Activated naive CD4-positive, alpha-beta T cell treated with anti-CD3 and anti-CD28 coated beads for 36 hours (primary cell): Measurements from ENCODE around the gene AGXT2. TPM values are rescaled to one million over a fixed set of nuclear protein-coding genes. Genes with fewer than 3 reads are reported as not detected.
A peak's percentile ranks its signal among the peaks of the same experiment; 100 is the strongest.

Experiments
- CTCF ChIA-PET: fragments of 350-600 bp; sonication (Branson Sonifier 250); formaldehyde crosslinking; loops from one replicate; lab custom pipeline; 2021; ENCODE audit warnings: antibody characterized with exemption; lab: Charles Lee
- DNase-seq: peaks from one replicate; pipeline ENCODE4 v3.0.0-alpha.2; 2020
- H3K27ac Mint-ChIP-seq: one replicate; pipeline ENCODE4 v1.8.0; 2021; ENCODE audit warnings: mild to moderate bottlenecking, mixed read lengths
- H3K27me3 Mint-ChIP-seq: one replicate; pipeline ENCODE4 v1.8.0; 2021; ENCODE audit warnings: low read depth, mixed read lengths
- H3K36me3 Mint-ChIP-seq: one replicate; pipeline ENCODE4 v1.8.0; 2021; ENCODE audit warnings: low read depth, mixed read lengths
- H3K4me1 Mint-ChIP-seq: one replicate; pipeline ENCODE4 v1.8.0; 2021; ENCODE audit warnings: low read depth, mixed read lengths
- H3K4me3 Mint-ChIP-seq: one replicate; pipeline ENCODE4 v1.8.0; 2021; ENCODE audit warnings: mild to moderate bottlenecking, moderate library complexity, mixed read lengths
- H3K9me3 Mint-ChIP-seq: one replicate; pipeline ENCODE4 v1.8.0; 2021; ENCODE audit warnings: mixed read lengths
- intact Hi-C: fragments of 100-400 bp; cut with micrococcal nuclease; formaldehyde crosslinking; loops from one replicate; pipeline ENCODE4 v1.15.1; 2023
- total RNA-seq, 2 experiments: library from RNA; stranded (reverse); gene quantifications; one replicate each; pipeline ENCODE4 v1.2.3, GENCODE V29; 2021

AGXT2 gene
- total RNA-seq, 2 experiments from 2014 or later = not detected

GRCh38 chr5:35073160-35073559 is 25.4 kb upstream of the AGXT2 start:
- H3K27me3 Mint-ChIP-seq = peaks cover 32% of the 10 kb centered on the region

GRCh38 chr5:35069188-35069587 is 21.4 kb upstream of the AGXT2 start:
- H3K27ac Mint-ChIP-seq = no peak overlapping the region
- CTCF ChIA-PET = no interaction called here
- no peaks in the 10 kb centered on the region for H3K4me1 Mint-ChIP-seq
- H3K27me3 Mint-ChIP-seq = peaks cover 41% of the 10 kb centered on the region
- DNase-seq = no peak
- H3K4me3 Mint-ChIP-seq = no peak overlapping the region
- intact Hi-C loops = no loop called here
- peaks cover 4% of the 10 kb centered on the region for H3K9me3 Mint-ChIP-seq
- no peaks in the 10 kb centered on the region for H3K36me3 Mint-ChIP-seq

More at GRCh38 chr5:35073160-35073559, 25.4 kb upstream of the AGXT2 start:
- no peak overlapping the region for H3K4me3 Mint-ChIP-seq
- no peaks in the 10 kb centered on the region for H3K36me3 Mint-ChIP-seq
- no peak for DNase-seq
- no peak overlapping the region for H3K27ac Mint-ChIP-seq
- intact Hi-C loops = no loop called here
- CTCF ChIA-PET = interaction anchor here (1.1 kb wide), 1 partner anchor 10 kb away, joined by 3 read pairs; no protein-coding TSS in a partner anchor
- peaks cover 4% of the 10 kb centered on the region for H3K9me3 Mint-ChIP-seq
- no peaks in the 10 kb centered on the region for H3K4me1 Mint-ChIP-seq

DNA sequence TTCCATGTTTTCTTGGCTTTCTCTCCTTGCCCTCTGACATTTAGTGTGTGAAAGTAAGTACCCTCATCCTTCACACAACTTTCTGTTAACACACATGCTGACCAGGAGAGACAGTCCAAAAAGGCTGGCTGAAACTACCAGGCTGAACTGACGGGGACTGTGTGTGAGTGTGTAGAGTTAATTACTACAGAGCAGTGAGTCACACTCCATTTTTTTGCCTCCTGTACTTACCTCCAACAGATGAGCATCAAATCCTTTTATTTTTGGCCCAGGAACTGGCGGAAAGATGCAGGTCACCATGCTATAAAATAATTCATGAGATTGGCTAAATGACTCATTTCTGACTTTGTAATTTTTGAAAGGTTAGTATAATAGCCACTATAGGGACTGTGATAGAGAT is 20.2 kb upstream of the AGXT2 start:
- DNase-seq = no peak
- CTCF ChIA-PET = interaction anchor here (0.6 to 1.5 kb wide), 3 partner anchors 23 to 139 kb away, joined by 3 read pairs; no protein-coding TSS in a partner anchor
- no peaks in the 10 kb centered on the region for H3K4me1 Mint-ChIP-seq
- H3K36me3 Mint-ChIP-seq = no peaks in the 10 kb centered on the region
- no peaks in the 10 kb centered on the region for H3K9me3 Mint-ChIP-seq
- H3K4me3 Mint-ChIP-seq = no peak overlapping the region
- intact Hi-C loops = no loop called here
- H3K27me3 Mint-ChIP-seq = peaks cover 42% of the 10 kb centered on the region
- H3K27ac Mint-ChIP-seq = no peak overlapping the region

DNA sequence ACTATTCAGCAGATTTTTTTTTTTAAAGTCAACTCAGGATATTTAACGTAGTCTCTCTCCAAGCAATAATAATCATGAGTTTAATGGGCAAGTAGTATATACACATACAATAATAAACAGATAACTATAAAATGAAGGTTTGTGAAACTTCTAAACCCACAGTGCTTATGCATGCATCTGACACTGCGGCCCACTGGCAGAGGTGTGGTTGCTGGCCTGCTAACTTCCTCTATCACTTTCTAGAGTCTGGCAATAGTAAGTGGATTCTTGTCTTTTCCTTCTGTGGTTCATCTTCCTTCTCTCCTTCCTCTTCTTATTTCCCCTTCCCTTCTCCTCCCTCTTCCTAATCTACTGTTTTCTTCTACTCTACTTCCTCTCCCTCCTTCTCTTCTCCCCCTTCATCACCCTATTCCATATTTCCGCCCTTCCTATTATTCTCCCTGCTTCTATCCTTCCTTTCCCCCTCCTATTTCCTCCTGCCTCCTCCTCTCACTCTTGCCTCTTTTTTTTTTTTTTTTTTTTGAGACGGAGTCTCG is 18.6 kb upstream of the AGXT2 start:
- CTCF ChIA-PET = interaction anchor here (0.7 kb wide), 2 partner anchors 35 to 112 kb away, joined by 3 to 4 read pairs; no protein-coding TSS in a partner anchor
- DNase-seq = no peak
- Mint-ChIP-seq H3K4me3 (no peak overlapping the region), H3K36me3 (no peaks in the 10 kb centered on the region), H3K27me3 (peaks cover 50% of the 10 kb centered on the region), H3K9me3 (no peaks in the 10 kb centered on the region), H3K4me1 (no peaks in the 10 kb centered on the region), H3K27ac (no peak overlapping the region)
- intact Hi-C loops = no loop called here

- Mint-ChIP-seq H3K4me3 (no peak overlapping the region), H3K4me1 (peaks cover 3% of the 10 kb centered on the region), H3K27me3 (peaks cover 53% of the 10 kb centered on the region), H3K9me3 (no peaks in the 10 kb centered on the region), H3K27ac (no peak overlapping the region), H3K36me3 (no peaks in the 10 kb centered on the region)
- DNase-seq = no peak
- CTCF ChIA-PET = interaction anchor here (0.6 to 1.2 kb wide), 2 partner anchors 9 to 521 kb away, joined by 3 read pairs; no protein-coding TSS in a partner anchor
- intact Hi-C loops = no loop called here
Observed at GRCh38 chr5:35063414-35063813, 15.7 kb upstream of the AGXT2 start.

- CTCF ChIA-PET = no interaction called here
- Mint-ChIP-seq H3K9me3 (no peaks in the 10 kb centered on the region), H3K36me3 (no peaks in the 10 kb centered on the region), H3K27ac (no peak overlapping the region), H3K4me3 (no peak overlapping the region), H3K27me3 (peaks cover 50% of the 10 kb centered on the region), H3K4me1 (peaks cover 10% of the 10 kb centered on the region)
- intact Hi-C loops = no loop called here
- DNase-seq = no peak
Observed at GRCh38 chr5:35061211-35061770, 13.5 kb upstream of the AGXT2 start.

GRCh38 chr5:35060236-35060635 is 12.5 kb upstream of the AGXT2 start:
- peaks cover 10% of the 10 kb centered on the region for H3K4me1 Mint-ChIP-seq
- H3K27me3 Mint-ChIP-seq = peaks cover 46% of the 10 kb centered on the region
- H3K4me3 Mint-ChIP-seq = no peak overlapping the region
- CTCF ChIA-PET = no interaction called here
- H3K9me3 Mint-ChIP-seq = no peaks in the 10 kb centered on the region
- no peaks in the 10 kb centered on the region for H3K36me3 Mint-ChIP-seq
- H3K27ac Mint-ChIP-seq = no peak overlapping the region
- DNase-seq = no peak
- intact Hi-C loops = no loop called here

GRCh38 chr5:35059251-35059650 is 11.5 kb upstream of the AGXT2 start:
- Mint-ChIP-seq H3K27me3 (peaks cover 50% of the 10 kb centered on the region), H3K4me3 (no peak overlapping the region), H3K4me1 (peaks cover 10% of the 10 kb centered on the region), H3K27ac (no peak overlapping the region), H3K36me3 (no peaks in the 10 kb centered on the region), H3K9me3 (no peaks in the 10 kb centered on the region)
- DNase-seq = no peak
- CTCF ChIA-PET = no interaction called here
- intact Hi-C loops = no loop called here

GRCh38 chr5:35058374-35058788 is 10.6 kb upstream of the AGXT2 start:
- peaks cover 10% of the 10 kb centered on the region for H3K4me1 Mint-ChIP-seq
- H3K27me3 Mint-ChIP-seq = peaks cover 52% of the 10 kb centered on the region
- no peak overlapping the region for H3K27ac Mint-ChIP-seq
- CTCF ChIA-PET = no interaction called here
- intact Hi-C loops = no loop called here
- H3K36me3 Mint-ChIP-seq = no peaks in the 10 kb centered on the region
- H3K4me3 Mint-ChIP-seq = no peak overlapping the region
- DNase-seq = peak; percentile 5
- no peaks in the 10 kb centered on the region for H3K9me3 Mint-ChIP-seq

DNA sequence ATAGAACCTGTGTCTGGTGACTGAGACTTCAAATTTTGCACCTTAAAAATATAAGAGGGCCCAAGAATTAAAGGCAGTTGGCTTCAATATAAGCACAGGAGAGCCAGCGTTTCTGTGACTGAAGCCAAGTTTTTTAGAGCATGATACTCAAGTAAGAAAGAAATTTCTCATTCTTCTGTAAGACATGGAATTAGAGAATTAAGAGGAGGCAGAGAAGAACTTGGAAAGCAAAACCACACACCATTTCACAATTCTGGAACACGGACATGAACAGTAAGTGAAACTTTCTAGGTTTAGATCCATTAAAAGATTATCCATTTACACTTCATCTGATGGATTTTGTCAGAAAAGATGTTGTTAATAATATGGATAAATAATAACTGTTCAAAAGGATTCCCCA is 8.9 kb upstream of the AGXT2 start:
- DNase-seq = no peak
- intact Hi-C loops = no loop called here
- no peaks in the 10 kb centered on the region for H3K9me3 Mint-ChIP-seq
- H3K27me3 Mint-ChIP-seq = peaks cover 44% of the 10 kb centered on the region
- H3K27ac Mint-ChIP-seq = no peak overlapping the region
- no peaks in the 10 kb centered on the region for H3K36me3 Mint-ChIP-seq
- CTCF ChIA-PET = no interaction called here
- H3K4me3 Mint-ChIP-seq = no peak overlapping the region
- H3K4me1 Mint-ChIP-seq = peaks cover 10% of the 10 kb centered on the region

DNA sequence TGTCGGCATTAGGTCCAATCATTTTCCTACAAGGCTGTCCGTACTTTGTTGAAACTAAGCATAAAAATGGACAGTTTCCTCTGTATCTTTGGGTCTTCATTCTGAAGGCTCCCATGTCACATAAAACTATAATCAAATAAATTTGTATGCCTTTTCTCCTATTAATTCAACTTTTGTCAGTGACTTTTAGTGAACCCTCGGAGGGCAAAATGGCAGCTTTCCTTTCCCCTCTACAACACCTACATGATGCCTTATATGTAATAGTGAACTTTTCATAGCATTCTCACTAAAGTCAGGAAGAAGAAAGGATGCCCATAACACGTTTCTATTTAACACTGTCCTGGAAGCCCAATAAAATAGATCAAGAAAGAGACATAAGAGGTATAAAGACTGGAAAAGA is 5.1 kb upstream of the AGXT2 start:
- Mint-ChIP-seq H3K9me3 (no peaks in the 10 kb centered on the region), H3K27me3 (peaks cover 36% of the 10 kb centered on the region), H3K27ac (no peak overlapping the region), H3K4me3 (no peak overlapping the region), H3K36me3 (no peaks in the 10 kb centered on the region), H3K4me1 (peaks cover 2% of the 10 kb centered on the region)
- intact Hi-C loops = no loop called here
- CTCF ChIA-PET = no interaction called here
- no peak for DNase-seq

- CTCF ChIA-PET = no interaction called here
- H3K27me3 Mint-ChIP-seq = peaks cover 32% of the 10 kb centered on the region
- no peak overlapping the region for H3K4me3 Mint-ChIP-seq
- no peak overlapping the region for H3K27ac Mint-ChIP-seq
- H3K36me3 Mint-ChIP-seq = no peaks in the 10 kb centered on the region
- no peaks in the 10 kb centered on the region for H3K4me1 Mint-ChIP-seq
- H3K9me3 Mint-ChIP-seq = no peaks in the 10 kb centered on the region
- intact Hi-C loops = no loop called here
- DNase-seq = no peak
Observed at GRCh38 chr5:35050541-35051126, 2.9 kb upstream of the AGXT2 start.

- intact Hi-C loops = no loop called here
- Mint-ChIP-seq H3K4me1 (no peaks in the 10 kb centered on the region), H3K9me3 (no peaks in the 10 kb centered on the region), H3K4me3 (no peak overlapping the region), H3K27me3 (peaks cover 20% of the 10 kb centered on the region), H3K27ac (no peak overlapping the region), H3K36me3 (no peaks in the 10 kb centered on the region)
- CTCF ChIA-PET = no interaction called here
- no peak for DNase-seq
Observed at GRCh38 chr5:35048910-35049309, 1.2 kb upstream of the AGXT2 start.
